Measurements from ENCODE around the gene TTLL9.

The TTLL9 gene

GRCh38 chr20:31972471-31973021, 102.1 kb downstream of the TTLL9 start:
- ChIA-PET CTCF (interaction anchor here (0.8 to 5.9 kb wide), 9 partner anchors 9 to 140 kb away, joined by 3 to 31 read pairs (median 5); partner anchors contain the start of gene PDRG1), POLR2A (interaction anchor here (0.5 kb wide), 1 partner anchor 126 kb away, joined by 4 read pairs; no protein-coding TSS in a partner anchor)
- no peak for TF ChIP-seq CTCF (IDR thresholded peaks at IDR 0.05; ENCODE audit: control extremely low read depth, extremely low read depth, low read depth, missing control alignments)
- no peak for DNase-seq (ENCODE audit: extremely low spot score)

- TF ChIP-seq CTCF (IDR thresholded peaks at IDR 0.05; ENCODE audit: control extremely low read depth, extremely low read depth, low read depth, missing control alignments) = no peak
- ChIA-PET POLR2A (no interaction called here), CTCF (interaction anchor here (1.3 to 2.1 kb wide), 2 partner anchors 57 to 124 kb away, joined by 3 to 8 read pairs; no protein-coding TSS in a partner anchor)
- DNase-seq (ENCODE audit: extremely low spot score) = no peak
Measured at GRCh38 chr20:31974296-31974695, 103.9 kb downstream of the TTLL9 start.

DNA sequence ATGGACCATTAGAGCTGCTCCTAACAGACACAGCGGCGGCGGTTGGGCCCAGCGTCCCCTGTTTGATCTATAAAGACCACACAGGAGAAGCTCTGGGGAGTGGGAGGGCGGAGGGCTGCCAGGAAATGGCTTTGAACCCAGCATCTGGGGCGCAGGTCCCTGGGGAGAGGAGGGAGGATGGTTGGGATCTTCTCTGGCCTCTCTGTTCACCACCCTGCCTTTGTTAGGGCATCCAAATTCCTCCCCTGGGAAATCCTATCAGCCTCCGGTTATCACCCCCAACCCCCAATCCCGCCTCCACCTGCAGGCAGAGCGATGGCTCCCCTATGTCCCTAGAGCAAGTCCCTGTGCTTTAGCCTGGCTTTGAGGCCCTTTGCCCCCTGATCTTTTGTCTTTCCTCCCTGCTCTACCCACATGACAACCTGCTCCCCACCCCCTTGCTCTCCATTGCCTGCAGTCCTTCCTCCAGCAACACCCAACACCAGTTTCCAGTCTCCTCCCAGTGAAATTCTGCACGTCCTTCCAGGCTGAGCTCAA, 104.6 kb downstream of the TTLL9 start:
- CTCF ChIA-PET = interaction anchor here (1.1 to 2.1 kb wide), 4 partner anchors 10 to 125 kb away, joined by 3 to 8 read pairs (median 3); partner anchors contain the start of gene PDRG1
- POLR2A ChIA-PET = no interaction called here
- no peak for TF ChIP-seq CTCF (IDR thresholded peaks at IDR 0.05; ENCODE audit: control extremely low read depth, extremely low read depth, low read depth, missing control alignments)
- no peak for DNase-seq (ENCODE audit: extremely low spot score)

GRCh38 chr20:31975874-31976273, 105.4 kb downstream of the TTLL9 start:
- ChIA-PET POLR2A (no interaction called here), CTCF (interaction anchor here (1.1 to 2.1 kb wide), 4 partner anchors 10 to 126 kb away, joined by 3 to 8 read pairs (median 3); partner anchors contain the start of gene PDRG1)
- DNase-seq (ENCODE audit: extremely low spot score) = no peak
- no peak for TF ChIP-seq CTCF (IDR thresholded peaks at IDR 0.05; ENCODE audit: control extremely low read depth, extremely low read depth, low read depth, missing control alignments)

GRCh38 chr20:31977080-31977479, 106.6 kb downstream of the TTLL9 start:
- POLR2A ChIA-PET = no interaction called here
- no peak for DNase-seq (ENCODE audit: extremely low spot score)
- TF ChIP-seq CTCF (IDR thresholded peaks at IDR 0.05; ENCODE audit: control extremely low read depth, extremely low read depth, low read depth, missing control alignments) = no peak
- CTCF ChIA-PET = interaction anchor here (0.6 to 1.6 kb wide), 2 partner anchors 25 to 125 kb away, joined by 3 to 4 read pairs; partner anchors contain the start of gene PDRG1

DNA sequence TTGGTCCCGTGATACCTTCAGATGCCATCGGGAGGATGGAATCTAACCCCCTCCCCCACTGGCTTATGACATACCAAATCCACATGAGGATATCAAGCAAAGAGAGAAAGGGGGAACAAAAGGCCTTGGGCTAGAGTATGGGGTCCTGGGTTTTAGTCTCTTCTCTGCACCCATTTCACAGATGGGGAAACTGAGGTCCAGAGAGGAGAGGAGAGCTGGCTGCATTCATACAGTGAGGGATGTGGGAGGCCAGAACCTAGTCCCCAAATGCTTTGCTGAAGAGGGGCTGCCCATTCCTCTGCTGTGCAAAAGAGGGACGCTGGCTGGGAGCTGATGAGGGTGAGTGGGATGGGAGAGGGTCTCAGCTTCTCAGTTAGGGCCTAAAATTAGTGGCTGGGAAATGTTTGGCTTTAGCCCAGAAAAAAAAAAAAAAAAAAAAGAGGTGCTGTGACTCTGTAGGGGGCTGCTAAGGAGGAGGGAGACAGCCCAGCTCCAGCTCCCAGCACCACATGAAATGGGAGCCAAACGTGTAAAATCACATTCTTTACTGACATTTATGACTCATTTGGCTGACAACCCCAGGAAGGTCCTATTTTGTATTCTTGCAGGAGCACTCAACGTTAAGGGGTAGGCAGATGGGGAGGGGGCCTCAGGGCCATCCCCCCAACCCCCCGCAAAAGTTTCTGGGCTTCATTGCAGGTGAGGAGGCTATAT, 109.4 kb downstream of the TTLL9 start:
- no peak for TF ChIP-seq CTCF (IDR thresholded peaks at IDR 0.05; ENCODE audit: control extremely low read depth, extremely low read depth, low read depth, missing control alignments)
- ChIA-PET POLR2A (no interaction called here), CTCF (interaction anchor here (1.1 to 1.5 kb wide), 3 partner anchors 9 to 157 kb away, joined by 3 to 6 read pairs (median 4); partner anchors contain the start of gene PDRG1)
- DNase-seq (ENCODE audit: extremely low spot score) = no peak

Measured in GM10248 (cell line).